Astrocyte (in vitro differentiated cells and primary cell): ENCODE data around the gene OVCA2. TPM values are rescaled to one million over a fixed set of nuclear protein-coding genes. Genes with fewer than 3 reads are reported as not detected.

Experiments used
- DNase-seq: peaks from one replicate; pipeline ENCODE4 v3.0.0-alpha.2; 2010; ENCODE audit warnings: low read depth
- FAIRE-seq: peaks from 2 replicates; lab custom pipeline; 2011; peaks lifted over from hg19 to GRCh38; lab: Jason Lieb, UNC
- H2AFZ ChIP-seq: 2 replicates; pipeline ENCODE4 v1.6.0; 2012; ENCODE audit warnings: low read depth, low read length, inconsistent platforms
- H3K27ac ChIP-seq: 2 replicates; pipeline ENCODE4 v1.5.1; 2011; ENCODE audit warnings: low read depth, low read length, inconsistent platforms
- H3K27me3 ChIP-seq: 2 replicates; pipeline ENCODE4 v1.6.0; 2011; ENCODE audit warnings: low read length, inconsistent platforms; ENCODE audit not compliant: insufficient read depth
- H3K36me3 ChIP-seq: 2 replicates; pipeline ENCODE4 v1.5.1; 2011; ENCODE audit warnings: low read length, inconsistent platforms; ENCODE audit not compliant: insufficient read depth
- H3K4me1 ChIP-seq: 2 replicates; pipeline ENCODE4 v1.5.1; 2011; ENCODE audit warnings: low read length, inconsistent platforms; ENCODE audit not compliant: insufficient read depth
- H3K4me2 ChIP-seq: 2 replicates; pipeline ENCODE4 v1.6.0; 2012; ENCODE audit warnings: low read length, inconsistent platforms
- H3K4me3 ChIP-seq: 2 replicates; pipeline ENCODE4 v1.5.1; 2011; ENCODE audit warnings: low read depth, mild to moderate bottlenecking, low read length, inconsistent platforms; ENCODE audit not compliant: insufficient read depth
- H3K79me2 ChIP-seq: 2 replicates; pipeline ENCODE4 v1.6.0; 2012; ENCODE audit warnings: mild to moderate bottlenecking, low read length, inconsistent platforms; ENCODE audit not compliant: insufficient read depth
- H3K9ac ChIP-seq: 2 replicates; pipeline ENCODE4 v1.6.0; 2012; ENCODE audit warnings: mild to moderate bottlenecking, low read length, inconsistent platforms
- H3K9me3 ChIP-seq: 2 replicates; pipeline ENCODE4 v1.5.1; 2012; ENCODE audit warnings: low read depth, mild to moderate bottlenecking, low read length, inconsistent platforms; ENCODE audit not compliant: insufficient read depth
- H4K20me1 ChIP-seq: 2 replicates; pipeline ENCODE4 v1.6.0; 2012; ENCODE audit warnings: low read length, inconsistent platforms; ENCODE audit not compliant: insufficient read depth
- H3K27ac Mint-ChIP-seq: one replicate; pipeline ENCODE4 v1.8.0; 2021; ENCODE audit warnings: mild to moderate bottlenecking, mixed read lengths; ENCODE audit not compliant: unreplicated experiment
- H3K27me3 Mint-ChIP-seq: one replicate; pipeline ENCODE4 v1.8.0; 2021; ENCODE audit warnings: low read depth, mixed read lengths; ENCODE audit not compliant: unreplicated experiment
- H3K36me3 Mint-ChIP-seq: one replicate; pipeline ENCODE4 v1.8.0; 2021; ENCODE audit warnings: low read depth, mixed read lengths; ENCODE audit not compliant: unreplicated experiment
- H3K4me1 Mint-ChIP-seq: one replicate; pipeline ENCODE4 v1.8.0; 2021; ENCODE audit warnings: low read depth, mixed read lengths; ENCODE audit not compliant: unreplicated experiment
- H3K4me3 Mint-ChIP-seq: one replicate; pipeline ENCODE4 v1.8.0; 2021; ENCODE audit warnings: mild to moderate bottlenecking, moderate library complexity, mixed read lengths; ENCODE audit not compliant: unreplicated experiment
- H3K9me3 Mint-ChIP-seq: one replicate; pipeline ENCODE4 v1.8.0; 2021; ENCODE audit warnings: mild to moderate bottlenecking, mixed read lengths; ENCODE audit not compliant: unreplicated experiment
- EZH2 ChIP-seq: IDR thresholded peaks from 2 replicates; pipeline ENCODE4 v1.6.1; 2012; ENCODE audit warnings: mild to moderate bottlenecking, low read length, inconsistent platforms; ENCODE audit not compliant: insufficient read depth
- total RNA-seq: library from RNA; stranded (reverse); gene quantifications from 2 replicates; pipeline ENCODE4 v1.2.1, GENCODE V29; 2021
- TF ChIP-seq, protein P1 (sequence below): IDR thresholded peaks from 2 replicates; pipeline ENCODE4 v1.5.1; 2011; ENCODE audit warnings: low read depth, mild to moderate bottlenecking, inconsistent platforms, low read length, moderate library complexity; ENCODE audit not compliant: insufficient read depth

Gene OVCA2
- total RNA-seq, 1 donor from 2014 or later: 36.8 TPM

DNA sequence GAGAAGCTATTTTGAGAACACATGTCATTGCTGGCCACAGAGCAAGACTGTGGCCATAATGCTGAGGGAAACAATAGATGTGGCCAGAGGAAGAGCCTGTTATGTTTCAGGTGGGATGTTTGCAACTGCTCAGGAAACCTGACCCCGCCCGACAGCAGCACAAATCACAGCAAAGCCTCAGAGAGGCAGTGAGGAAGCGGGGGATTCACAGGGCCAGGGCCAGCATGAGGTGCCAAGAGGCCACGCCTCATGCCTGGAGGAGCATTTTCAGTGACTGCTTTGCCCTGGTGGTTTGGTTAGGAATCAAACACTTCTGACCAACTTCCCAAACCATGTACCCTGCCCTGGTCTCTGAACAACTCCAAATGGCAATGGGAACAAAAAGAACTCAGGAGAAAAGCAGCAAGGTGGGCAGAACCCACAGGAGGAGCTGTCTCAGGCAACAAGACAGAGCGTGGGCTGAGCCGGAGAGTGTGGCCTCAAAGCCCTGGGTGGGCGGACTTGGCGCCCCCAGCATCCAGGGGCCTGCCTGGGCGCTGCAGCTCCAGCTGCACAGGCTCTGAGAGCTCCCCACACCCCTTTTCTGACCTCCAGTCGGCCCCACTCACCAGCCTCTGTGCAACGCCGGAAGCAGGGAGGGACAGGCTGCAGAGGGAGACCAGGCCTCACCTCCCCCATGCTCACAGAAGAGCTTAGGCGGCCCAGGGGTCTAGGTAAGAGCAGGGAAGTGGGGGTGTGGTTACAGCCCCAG is 33.7 kb downstream of the OVCA2 start:
- H3K4me2 ChIP-seq: peak overlapping the region; percentile 12
- DNase-seq (peak; percentile 64), FAIRE-seq (no peak)
- no peaks in the 10 kb centered on the region for H4K20me1 ChIP-seq
- no peak overlapping the region for H3K4me3 ChIP-seq
- TF ChIP-seq, protein P1, sequence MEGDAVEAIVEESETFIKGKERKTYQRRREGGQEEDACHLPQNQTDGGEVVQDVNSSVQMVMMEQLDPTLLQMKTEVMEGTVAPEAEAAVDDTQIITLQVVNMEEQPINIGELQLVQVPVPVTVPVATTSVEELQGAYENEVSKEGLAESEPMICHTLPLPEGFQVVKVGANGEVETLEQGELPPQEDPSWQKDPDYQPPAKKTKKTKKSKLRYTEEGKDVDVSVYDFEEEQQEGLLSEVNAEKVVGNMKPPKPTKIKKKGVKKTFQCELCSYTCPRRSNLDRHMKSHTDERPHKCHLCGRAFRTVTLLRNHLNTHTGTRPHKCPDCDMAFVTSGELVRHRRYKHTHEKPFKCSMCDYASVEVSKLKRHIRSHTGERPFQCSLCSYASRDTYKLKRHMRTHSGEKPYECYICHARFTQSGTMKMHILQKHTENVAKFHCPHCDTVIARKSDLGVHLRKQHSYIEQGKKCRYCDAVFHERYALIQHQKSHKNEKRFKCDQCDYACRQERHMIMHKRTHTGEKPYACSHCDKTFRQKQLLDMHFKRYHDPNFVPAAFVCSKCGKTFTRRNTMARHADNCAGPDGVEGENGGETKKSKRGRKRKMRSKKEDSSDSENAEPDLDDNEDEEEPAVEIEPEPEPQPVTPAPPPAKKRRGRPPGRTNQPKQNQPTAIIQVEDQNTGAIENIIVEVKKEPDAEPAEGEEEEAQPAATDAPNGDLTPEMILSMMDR: no peak
- no peak for TF ChIP-seq EZH2
- H3K9ac ChIP-seq: peak overlapping the region; percentile 7
- peak overlapping the region; percentile 44 for H3K27ac ChIP-seq
- no peaks in the 10 kb centered on the region for H3K9me3 ChIP-seq
- H3K27me3 ChIP-seq: no peaks in the 10 kb centered on the region
- no peaks in the 10 kb centered on the region for H3K79me2 ChIP-seq
- Mint-ChIP-seq H3K36me3 (peaks cover 37% of the 10 kb centered on the region), H3K27ac (no peak overlapping the region), H3K27me3 (no peaks in the 10 kb centered on the region), H3K4me1 (peaks cover 24% of the 10 kb centered on the region), H3K4me3 (no peak overlapping the region), H3K9me3 (no peaks in the 10 kb centered on the region)
- no peaks in the 10 kb centered on the region for H3K36me3 ChIP-seq
- no peak overlapping the region for H2AFZ ChIP-seq
- peaks cover 33% of the 10 kb centered on the region for H3K4me1 ChIP-seq

DNA sequence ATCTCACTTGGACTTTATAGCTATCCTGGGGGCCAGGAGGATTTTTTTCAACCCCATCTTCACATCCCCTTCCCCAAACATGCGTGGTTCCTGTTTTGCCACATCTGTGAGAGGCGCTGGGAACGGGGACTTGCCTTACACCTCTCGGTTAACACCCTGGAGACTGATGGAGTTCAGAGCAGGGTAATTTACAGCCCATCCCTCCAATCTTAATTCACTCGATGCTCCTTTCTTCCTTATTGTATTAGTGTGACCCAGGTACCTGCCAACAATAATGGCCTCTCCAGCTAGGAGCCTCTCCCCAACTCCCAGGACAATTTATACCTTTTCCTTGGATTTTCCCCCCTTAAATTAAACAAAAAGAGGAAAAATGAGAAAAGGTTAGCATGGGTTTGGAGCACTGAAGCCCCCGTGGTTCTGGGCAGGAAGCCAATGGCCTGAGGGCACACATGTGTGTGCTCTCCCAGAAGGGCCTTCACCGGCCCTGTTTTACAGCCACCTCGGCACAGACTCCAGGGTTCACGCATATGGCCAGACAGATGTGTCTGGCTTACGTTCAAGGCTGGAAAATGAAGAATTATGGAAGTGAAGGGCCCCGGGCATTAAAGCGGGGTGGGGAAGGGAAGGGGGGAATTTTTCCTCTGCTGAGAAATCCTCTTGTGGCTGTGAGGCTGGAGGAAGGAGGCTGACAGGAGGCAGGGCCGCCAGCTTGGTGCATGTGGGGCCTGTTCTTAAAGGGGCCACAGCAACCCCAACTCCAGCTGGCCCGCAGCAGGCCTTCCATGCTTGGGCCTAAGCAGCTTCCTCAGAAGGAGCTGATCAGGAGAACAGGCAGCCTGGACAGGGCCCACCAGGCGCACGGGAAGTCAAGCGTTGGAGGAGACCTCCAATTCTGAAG is 34.5 kb downstream of the OVCA2 start:
- Histone ChIP-seq H4K20me1 (no peaks in the 10 kb centered on the region), H3K79me2 (no peaks in the 10 kb centered on the region), H3K9me3 (no peaks in the 10 kb centered on the region), H3K9ac (peak overlapping the region; percentile 7), H3K4me3 (no peak overlapping the region), H3K27ac (peak overlapping the region; percentile 3), H3K4me1 (peaks cover 31% of the 10 kb centered on the region), H3K4me2 (peak overlapping the region; percentile 12), H3K36me3 (peaks cover 4% of the 10 kb centered on the region), H3K27me3 (no peaks in the 10 kb centered on the region), H2AFZ (no peak overlapping the region)
- no peaks in the 10 kb centered on the region for H3K9me3 Mint-ChIP-seq
- TF ChIP-seq EZH2: no peak
- TF ChIP-seq, protein P1: no peak
- peaks cover 25% of the 10 kb centered on the region for H3K4me1 Mint-ChIP-seq
- peaks cover 33% of the 10 kb centered on the region for H3K36me3 Mint-ChIP-seq
- H3K27ac Mint-ChIP-seq: no peak overlapping the region
- no peak overlapping the region for H3K4me3 Mint-ChIP-seq
- DNase-seq: peak; percentile 28
- FAIRE-seq: no peak
- H3K27me3 Mint-ChIP-seq: no peaks in the 10 kb centered on the region
